ENCODE data around the gene SPACA6.

SPACA6 gene

GRCh38 chr19:51689751-51690453 is 3.2 kb upstream of the SPACA6 start:
- peak; percentile 84 for DNase-seq

GRCh38 chr19:51690454-51691073 is 2.6 kb upstream of the SPACA6 start:
- peak; percentile 95 for DNase-seq

GRCh38 chr19:51691074-51691583 is 2.0 kb upstream of the SPACA6 start:
- DNase-seq, result peak; percentile 91

GRCh38 chr19:51691584-51692428 is 1.3 kb upstream of the SPACA6 start:
- DNase-seq, result peak; percentile 80

- no peak for DNase-seq
Observed at GRCh38 chr19:51692468-51692867, 662 bp upstream of the SPACA6 start.

- DNase-seq, result no peak
Observed at GRCh38 chr19:51693819-51694218, 689 bp downstream of the SPACA6 start.

GRCh38 chr19:51694318-51695085 is 1.4 kb downstream of the SPACA6 start:
- no peak for DNase-seq

- no peak for DNase-seq
Observed at GRCh38 chr19:51695088-51695487, 2.0 kb downstream of the SPACA6 start.

GRCh38 chr19:51695702-51696315 is 2.7 kb downstream of the SPACA6 start:
- no peak for DNase-seq

- no peak for DNase-seq
Observed at GRCh38 chr19:51696606-51697005, 3.5 kb downstream of the SPACA6 start.

- no peak for DNase-seq
Observed at GRCh38 chr19:51697169-51697776, 4.1 kb downstream of the SPACA6 start.

- DNase-seq, result no peak
Observed at GRCh38 chr19:51698296-51698695, 5.2 kb downstream of the SPACA6 start.

- DNase-seq, result no peak
Observed at GRCh38 chr19:51699170-51699569, 6.0 kb downstream of the SPACA6 start.

- DNase-seq, result no peak
Observed at GRCh38 chr19:51701468-51702100, 8.5 kb downstream of the SPACA6 start.

- DNase-seq, result peak; percentile 27
Observed at GRCh38 chr19:51702103-51702824, 9.1 kb downstream of the SPACA6 start.

GRCh38 chr19:51702825-51703574 is 9.9 kb downstream of the SPACA6 start:
- peak; percentile 41 for DNase-seq

GRCh38 chr19:51703575-51704515 is 10.7 kb downstream of the SPACA6 start:
- peak; percentile 98 for DNase-seq

- DNase-seq, result no peak
Observed at GRCh38 chr19:51704626-51705025, 11.5 kb downstream of the SPACA6 start.

GRCh38 chr19:51706296-51706695 is 13.2 kb downstream of the SPACA6 start:
- DNase-seq, result no peak
